NCI-H460 (cell line): Measurements from ENCODE around the gene RHBDD2. TPM values are rescaled to one million over a fixed set of nuclear protein-coding genes. Genes with fewer than 3 reads are reported as not detected.
"Not testable (repeated sequence)": the region's sequence is repeated elsewhere in the genome, so short reads cannot be mapped to it uniquely, and the experiment has no call there.

Experiments
- DNase-seq: peaks from one replicate; pipeline ENCODE4 v3.0.0-alpha.2; 2016; ENCODE audit warnings: low read depth; ENCODE audit errors: extremely low read depth
- total RNA-seq: library from RNA; depleted of rRNA; stranded (reverse); fragments of >200 nt; shearing (Covaris generic); gene quantifications from 2 replicates; pipeline ENCODE4 v1.2.3, GENCODE V29; 2014

RHBDD2 gene
- total RNA-seq, 1 experiment from 2014 or later: 53.4 TPM

- not testable (repeated sequence) for DNase-seq
These were observed 14.6 kb upstream of the RHBDD2 start for GRCh38 chr7:75864251-75864650.

DNA sequence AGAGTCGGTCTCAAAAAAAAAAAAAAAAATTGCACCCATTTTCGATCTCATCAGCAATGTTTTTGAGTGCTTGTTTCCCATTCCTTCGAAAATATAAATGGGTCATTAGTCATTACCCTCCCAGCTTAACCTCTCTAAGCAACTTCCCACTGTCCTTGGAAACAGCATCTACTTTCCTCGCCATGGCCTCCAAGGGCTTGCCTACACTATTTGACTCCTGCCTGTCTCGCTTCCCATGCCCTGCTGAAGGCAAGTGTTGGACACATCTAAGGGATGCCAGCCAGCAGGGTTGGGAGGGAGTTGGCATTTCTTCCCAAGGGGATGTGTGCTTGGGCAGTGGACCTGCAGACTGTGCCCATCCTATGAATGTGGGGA lies 12.7 kb upstream of the RHBDD2 start:
- DNase-seq: no peak

- DNase-seq: peak; percentile 70
These were observed 12.1 kb upstream of the RHBDD2 start for GRCh38 chr7:75866489-75867389.

DNA sequence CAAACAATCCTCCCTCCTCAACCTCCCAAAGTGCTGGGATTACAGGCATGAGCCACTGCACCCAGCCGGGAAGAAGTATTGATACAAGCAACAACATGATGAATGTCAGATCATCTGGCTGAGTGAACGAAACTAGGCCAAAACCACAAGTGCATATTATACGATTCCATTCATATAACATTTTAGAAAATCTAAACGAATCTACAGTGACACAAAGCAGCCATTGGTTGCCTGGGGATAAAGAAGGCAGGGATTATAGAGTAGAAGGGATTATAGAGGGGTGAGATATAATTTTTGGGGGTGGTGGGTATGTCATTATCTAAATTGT lies 11.5 kb upstream of the RHBDD2 start:
- DNase-seq: no peak

DNA sequence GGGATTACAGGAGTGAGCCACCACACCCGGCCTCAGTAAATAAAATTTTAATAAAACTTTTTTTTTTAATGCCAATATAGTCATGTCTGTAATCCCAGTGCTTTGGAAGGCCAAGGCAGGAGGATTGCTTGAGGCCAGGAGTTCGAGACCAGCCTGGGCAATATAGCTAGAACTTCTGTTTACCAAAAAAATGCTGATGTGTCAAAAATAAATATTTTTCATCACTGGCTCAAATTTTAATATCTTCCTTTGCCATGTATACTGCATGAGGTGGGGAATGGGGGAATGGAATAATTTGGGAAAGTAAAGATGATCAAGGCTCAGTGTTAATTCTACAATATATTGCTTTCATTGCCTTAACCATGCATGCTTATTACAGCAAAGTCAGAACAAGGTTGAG lies 10.7 kb upstream of the RHBDD2 start:
- DNase-seq: no peak

GRCh38 chr7:75869776-75870379 lies 9.0 kb upstream of the RHBDD2 start:
- DNase-seq: no peak

- no peak for DNase-seq
These were observed 8.2 kb upstream of the RHBDD2 start for GRCh38 chr7:75870557-75871161.

DNA sequence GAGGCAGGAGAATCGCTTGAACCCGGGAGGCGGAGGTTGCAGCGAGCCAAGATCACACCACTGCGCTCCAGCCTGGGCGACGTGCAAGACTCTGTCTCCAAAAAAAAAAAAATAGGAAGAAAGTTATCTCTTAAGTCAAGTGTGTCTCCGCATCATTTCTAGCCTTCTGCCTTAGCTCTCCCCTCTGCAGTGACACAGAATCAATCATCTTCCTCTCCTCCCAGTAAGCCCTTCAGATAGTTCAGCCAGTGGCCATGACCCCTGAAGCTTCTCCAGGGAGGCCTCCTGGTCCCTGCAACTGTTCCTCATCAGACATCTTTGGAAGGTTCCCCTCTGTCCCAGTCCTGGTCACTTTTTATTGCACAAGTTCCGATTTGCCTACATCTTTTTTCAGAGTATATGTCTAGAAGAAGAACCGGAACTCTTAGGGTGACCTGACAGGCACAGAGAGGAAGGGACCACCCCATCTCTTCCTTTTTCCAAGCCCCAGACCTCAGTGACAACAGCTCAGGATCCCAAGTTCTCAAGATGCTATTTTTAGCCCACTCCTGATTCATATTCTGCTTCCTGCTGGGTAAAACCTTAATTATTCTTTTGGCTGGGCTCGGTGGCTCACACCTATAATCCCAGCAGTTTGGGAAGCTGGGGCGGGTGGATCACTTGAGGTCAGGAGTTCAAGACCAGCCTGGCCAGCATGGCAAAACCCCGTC lies 6.6 kb upstream of the RHBDD2 start:
- DNase-seq: no peak

- not testable (repeated sequence) for DNase-seq
These were observed 4.7 kb upstream of the RHBDD2 start for GRCh38 chr7:75874180-75874579.

- no peak for DNase-seq
These were observed 3.4 kb upstream of the RHBDD2 start for GRCh38 chr7:75875113-75876080.

DNA sequence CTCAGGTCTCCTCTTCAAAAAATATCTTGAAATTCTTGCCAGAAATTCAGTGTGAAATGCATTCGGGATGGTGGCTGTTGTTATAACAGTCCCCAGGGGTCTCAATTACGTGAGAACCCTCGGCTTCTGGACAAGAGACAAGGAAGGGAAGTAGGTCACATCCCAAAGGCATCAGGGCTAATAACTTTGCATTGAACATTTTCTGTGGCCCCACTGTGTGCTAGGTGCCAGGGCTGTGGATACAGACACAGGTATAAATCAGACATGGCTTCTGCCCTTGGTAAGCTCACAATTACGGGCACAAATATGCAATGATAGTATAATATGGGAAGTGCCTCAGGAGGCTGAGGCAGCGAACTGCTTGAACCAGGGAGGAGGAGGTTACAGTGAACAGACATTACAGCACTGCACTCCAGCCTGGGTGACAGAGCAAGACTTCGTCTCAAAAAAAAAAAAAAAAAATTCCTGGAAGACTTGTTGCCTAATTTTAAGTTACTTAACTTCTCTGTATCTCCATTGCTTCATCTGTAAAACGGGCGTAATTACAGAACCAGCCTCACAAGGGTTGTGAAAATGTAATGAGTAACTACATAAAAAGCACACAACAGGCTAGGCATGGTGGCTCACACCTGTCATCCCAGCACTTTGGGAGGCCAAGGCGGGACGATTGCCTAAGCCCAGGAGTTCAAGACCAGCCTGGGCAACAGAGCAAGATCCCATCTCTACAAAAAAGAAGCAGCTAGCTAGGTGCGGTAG lies 2.5 kb upstream of the RHBDD2 start:
- no peak for DNase-seq

GRCh38 chr7:75878312-75878768 lies 494 bp upstream of the RHBDD2 start:
- no peak for DNase-seq

DNA sequence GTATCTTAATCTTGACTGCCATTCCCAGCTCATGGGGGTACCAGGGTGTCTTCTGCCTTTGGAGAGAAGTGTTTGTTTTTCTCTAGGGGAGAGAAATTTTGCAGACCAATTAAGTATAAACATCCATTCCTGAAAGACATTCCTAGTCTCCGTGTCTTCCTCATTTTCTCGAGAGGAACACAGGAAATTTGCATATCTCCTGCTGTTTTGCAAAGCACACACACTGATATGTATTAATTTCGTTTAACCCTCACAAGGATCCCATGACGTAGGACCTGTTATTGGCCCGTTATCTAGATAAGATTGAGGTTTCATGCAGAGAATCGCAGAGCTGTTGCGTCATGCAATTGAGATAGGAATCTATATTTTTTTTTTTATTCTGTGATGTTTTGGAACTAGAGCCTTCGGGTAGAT lies 944 bp downstream of the RHBDD2 start:
- DNase-seq: no peak

DNA sequence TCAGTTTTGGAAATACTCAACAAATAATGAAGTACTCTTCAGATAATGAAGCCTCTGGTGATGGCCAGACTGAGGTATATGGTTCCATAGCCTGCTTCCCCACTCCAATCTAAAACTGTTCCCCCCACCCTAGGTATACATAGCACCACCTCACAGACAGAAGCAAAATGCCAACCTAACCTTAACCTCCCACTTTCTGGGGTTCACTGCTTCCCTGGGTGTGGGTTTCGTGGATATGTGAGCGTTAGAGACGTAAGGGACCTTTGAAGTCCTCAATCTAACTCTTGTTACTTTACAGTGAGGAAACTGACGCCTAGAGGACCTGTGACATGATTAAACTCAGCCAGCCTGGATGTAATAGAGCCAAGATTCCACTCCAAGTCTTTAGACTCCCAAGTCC lies 1.4 kb downstream of the RHBDD2 start:
- no peak for DNase-seq

DNA sequence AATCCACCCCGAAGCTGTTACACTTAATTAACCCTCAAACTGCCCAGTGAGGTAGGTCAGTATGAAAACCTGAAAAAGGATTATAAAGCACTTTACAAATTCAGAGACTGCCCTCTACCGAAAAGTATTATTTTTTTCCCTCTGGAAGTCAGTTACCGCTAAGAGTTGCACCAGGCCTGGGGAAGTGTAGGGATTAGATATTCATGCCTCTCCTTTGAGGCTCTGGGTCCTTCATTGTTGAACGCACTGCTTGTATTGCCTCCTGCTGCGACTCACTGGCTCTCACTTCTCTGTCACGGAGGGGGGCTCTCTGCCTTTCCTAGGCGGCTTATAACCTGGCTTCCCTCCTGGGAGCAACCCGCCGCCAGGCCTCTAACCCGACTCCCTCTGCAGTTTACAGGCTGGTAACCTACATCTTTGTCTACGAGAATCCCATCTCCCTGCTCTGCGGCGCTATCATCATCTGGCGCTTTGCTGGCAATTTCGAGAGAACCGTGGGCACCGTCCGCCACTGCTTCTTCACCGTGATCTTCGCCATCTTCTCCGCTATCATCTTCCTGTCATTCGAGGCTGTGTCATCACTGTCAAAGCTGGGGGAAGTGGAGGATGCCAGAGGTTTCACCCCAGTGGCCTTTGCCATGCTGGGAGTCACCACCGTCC lies 2.7 kb downstream of the RHBDD2 start:
- no peak for DNase-seq

DNA sequence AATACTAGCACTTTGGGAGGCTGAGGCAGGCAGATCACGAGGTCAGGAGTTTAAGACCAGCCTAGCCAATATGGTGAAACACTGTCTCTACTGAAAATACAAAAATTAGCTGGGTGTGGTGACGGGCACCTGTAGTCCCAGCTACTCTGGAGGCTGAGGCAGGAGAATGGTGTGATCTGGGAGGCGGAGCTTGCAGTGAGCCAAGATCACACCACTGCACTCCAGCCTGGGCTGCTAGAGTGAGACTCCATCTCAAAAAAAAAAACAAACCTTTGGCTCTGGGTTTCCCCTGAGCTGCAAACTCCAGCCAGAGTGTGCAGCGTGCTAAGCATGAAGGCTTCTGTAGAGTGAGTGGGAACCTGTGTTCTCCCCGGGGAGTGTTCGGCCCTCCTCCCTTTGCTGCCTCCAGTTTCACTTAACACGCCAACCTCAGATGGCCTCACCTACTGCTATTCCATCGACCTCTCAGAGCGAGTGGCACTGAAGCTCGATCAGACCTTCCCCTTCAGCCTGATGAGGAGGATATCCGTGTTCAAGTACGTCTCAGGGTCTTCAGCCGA lies 4.5 kb downstream of the RHBDD2 start:
- DNase-seq: not testable (repeated sequence)

GRCh38 chr7:75884476-75884875 lies 5.6 kb downstream of the RHBDD2 start:
- no peak for DNase-seq

DNA sequence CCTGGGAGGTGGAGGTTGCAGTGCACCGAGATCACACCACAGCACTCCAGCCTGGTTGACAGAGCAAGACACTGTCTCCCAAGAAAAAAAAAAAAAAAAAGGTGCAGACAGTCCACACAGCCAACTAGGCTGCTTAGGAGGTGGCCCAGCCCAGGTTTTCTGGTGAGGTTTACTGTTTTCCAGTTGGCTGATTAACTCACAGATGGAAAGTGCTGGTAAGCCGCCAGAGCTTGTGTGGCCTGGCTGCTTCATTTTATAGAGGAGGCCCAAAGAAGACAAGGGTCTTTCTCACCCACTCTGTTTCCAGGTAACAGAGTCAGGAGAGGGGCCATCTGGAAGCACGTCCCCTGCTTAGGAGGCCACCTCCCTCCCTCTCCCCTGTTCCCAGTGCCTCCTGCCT lies 6.2 kb downstream of the RHBDD2 start:
- no peak for DNase-seq
